AG09309 (cell line): ENCODE measurements around the gene RAB42.

Experiments
- DNase-seq: peaks from one replicate; pipeline ENCODE4 v3.0.0-alpha.2; 2010; ENCODE audit warnings: low read depth
- H3K4me3 ChIP-seq: 2 replicates; pipeline ENCODE4 v1.5.1; 2011; ENCODE audit warnings: mild to moderate bottlenecking, low read depth, low read length, moderate library complexity; ENCODE audit not compliant: control insufficient read depth
- TF ChIP-seq, protein P1 (sequence below): IDR thresholded peaks from 2 replicates; pipeline ENCODE4 v1.5.1; 2011; ENCODE audit warnings: mild to moderate bottlenecking, low read depth, low read length, inconsistent platforms; ENCODE audit not compliant: insufficient read depth, control insufficient read depth; ENCODE audit errors: missing control alignments

Gene RAB42

DNA sequence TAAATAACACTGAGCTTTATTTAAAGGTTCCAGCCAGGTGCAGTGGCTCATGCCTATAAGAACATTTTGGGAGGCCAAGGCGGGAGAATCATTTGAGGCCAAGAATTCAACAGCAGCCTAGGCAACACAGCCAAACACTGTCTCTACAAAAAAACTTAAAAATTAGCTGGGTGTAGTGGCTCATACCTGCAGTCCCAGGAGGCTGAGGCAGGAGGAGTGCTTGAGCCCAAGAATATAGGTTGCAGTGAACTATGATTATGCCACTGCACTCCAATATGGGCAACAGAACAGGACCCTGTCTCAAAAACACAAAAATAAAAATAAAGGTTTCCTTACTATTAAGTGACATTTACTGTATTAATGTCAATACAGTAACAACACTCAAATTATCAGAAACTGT lies 48.7 kb downstream of the RAB42 start:
- no peak for DNase-seq
- TF ChIP-seq, protein P1, sequence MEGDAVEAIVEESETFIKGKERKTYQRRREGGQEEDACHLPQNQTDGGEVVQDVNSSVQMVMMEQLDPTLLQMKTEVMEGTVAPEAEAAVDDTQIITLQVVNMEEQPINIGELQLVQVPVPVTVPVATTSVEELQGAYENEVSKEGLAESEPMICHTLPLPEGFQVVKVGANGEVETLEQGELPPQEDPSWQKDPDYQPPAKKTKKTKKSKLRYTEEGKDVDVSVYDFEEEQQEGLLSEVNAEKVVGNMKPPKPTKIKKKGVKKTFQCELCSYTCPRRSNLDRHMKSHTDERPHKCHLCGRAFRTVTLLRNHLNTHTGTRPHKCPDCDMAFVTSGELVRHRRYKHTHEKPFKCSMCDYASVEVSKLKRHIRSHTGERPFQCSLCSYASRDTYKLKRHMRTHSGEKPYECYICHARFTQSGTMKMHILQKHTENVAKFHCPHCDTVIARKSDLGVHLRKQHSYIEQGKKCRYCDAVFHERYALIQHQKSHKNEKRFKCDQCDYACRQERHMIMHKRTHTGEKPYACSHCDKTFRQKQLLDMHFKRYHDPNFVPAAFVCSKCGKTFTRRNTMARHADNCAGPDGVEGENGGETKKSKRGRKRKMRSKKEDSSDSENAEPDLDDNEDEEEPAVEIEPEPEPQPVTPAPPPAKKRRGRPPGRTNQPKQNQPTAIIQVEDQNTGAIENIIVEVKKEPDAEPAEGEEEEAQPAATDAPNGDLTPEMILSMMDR, result peak; percentile 27

DNA sequence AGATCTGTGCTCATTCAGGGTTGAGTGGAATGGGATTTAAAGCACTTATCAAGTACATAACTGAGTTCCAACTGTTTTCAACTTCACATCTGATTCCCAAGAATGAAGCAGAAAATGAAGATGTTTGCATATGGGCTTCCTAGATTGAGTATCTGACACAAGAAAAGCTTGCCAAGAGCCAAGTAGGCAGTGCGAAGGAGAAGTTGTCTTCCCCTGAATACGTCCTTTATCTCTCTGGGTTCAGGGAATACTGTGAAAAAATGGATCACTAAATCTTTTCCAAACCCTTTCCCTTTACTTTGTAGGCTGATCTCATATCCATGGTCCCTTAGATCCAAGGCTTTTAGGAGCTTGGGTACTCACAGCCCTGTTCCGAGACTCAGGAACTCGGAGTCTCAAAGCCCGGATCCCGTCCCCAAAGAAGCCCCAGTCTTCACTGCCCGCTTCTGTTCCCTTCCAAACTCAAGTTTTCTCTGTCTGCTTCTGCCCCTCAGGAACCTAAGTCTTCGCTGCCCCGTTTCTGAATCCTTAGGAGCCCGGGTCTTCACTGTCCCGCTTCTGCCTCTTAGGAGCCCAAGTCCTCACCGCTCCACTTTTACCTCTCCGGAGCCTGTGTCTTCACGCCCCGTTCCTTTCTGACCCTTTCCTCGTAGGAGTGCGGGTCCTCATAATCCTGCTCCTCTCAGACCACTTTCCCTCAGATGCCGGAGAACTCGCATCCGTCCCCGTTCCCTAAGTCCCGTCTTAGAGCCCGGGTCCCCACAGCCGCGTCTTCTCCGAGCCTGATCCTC lies 50.2 kb downstream of the RAB42 start:
- TF ChIP-seq, protein P1, result no peak
- no peak for DNase-seq
- H3K4me3 ChIP-seq, result peak overlapping the region; percentile 92

More for the DNA sequence above, 48.7 kb downstream of the RAB42 start:
- H3K4me3 ChIP-seq, result no peak overlapping the region

DNA sequence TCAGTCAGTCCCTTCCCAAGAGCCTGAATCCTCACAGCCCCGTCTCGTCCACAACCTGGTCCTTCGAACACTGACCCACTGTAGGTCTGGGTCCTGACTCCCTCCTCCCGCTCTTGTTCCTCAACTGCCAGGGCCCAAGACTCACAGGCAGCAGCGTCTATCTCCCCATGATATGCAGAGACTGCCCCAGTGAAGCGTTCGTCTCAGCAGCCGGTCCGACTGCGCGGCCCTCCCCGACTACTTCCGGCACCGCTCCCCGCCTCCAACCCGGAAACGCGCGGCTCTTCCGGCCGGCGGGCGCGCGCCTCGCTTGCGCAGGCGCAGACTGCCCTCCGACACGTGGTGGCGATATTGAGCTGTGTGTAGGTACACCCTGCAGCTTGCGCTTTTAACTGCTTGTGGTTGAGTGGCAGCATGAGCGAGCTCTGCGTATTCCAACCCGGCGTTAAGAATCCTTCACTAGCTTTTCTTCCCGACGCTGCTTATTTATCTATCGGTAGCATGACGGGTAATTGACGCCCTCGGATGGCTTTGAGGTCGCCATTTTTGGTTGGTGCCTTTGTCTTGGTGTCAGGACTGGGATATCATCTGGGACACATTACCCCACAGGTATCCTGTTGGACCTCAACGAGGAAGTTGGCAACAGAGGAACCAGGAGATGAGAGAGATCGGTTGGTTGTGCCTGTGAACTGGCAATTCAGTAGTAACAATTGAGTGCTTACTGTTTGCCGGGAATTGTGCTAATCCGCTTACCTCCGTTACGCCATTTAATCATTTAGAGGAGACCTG lies 51.0 kb downstream of the RAB42 start, which contains the start of gene TAF12:
Gene TAF12, minus strand, starts transcription at position 221 of the 789 bp plus-strand sequence. CDS start 20,986 bp downstream, outside the sequence.
- peak; percentile 80 for DNase-seq
- H3K4me3 ChIP-seq, result peak within 1 kb of the TSS; percentile 92
- TF ChIP-seq, protein P1, result peak; percentile 18

DNA sequence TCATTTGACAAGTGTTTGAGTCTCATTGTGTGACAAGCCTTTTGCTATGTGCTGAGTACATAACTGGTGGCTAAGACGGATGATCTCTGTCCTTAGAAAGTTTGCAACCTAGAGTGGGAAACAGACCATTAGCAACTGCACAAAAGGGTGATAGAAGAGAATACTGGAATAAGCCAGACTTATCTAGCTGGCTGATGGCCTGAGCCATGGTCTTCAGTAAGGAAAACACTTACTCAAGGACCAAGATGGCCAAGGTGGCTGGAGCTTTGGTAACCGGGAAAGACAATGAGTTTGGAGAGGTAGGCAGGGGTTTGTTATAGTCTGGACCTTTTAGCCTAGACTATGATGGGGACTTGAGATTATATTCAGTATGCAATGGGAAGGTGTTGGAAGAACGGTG lies 52.4 kb downstream of the RAB42 start:
- no peak for DNase-seq
- H3K4me3 ChIP-seq, result no peak overlapping the region
- TF ChIP-seq, protein P1, result no peak
